Inflammatory macrophage (primary cell): ENCODE measurements around the gene STAT1.
A peak's percentile ranks its signal among the peaks of the same experiment; 100 is the strongest.

Source experiments
- DNase-seq, 2 donors: peaks; one replicate each; pipeline ENCODE4 v3.0.0-alpha.2; 2020 to 2022

The STAT1 gene

GRCh38 chr2:191030521-191031154 is 16.7 kb upstream of the STAT1 start:
- peak; percentile 40 to 45 for DNase-seq

- peak in 1 of 2 donors; percentile 27 for DNase-seq
Observed at GRCh38 chr2:191029280-191029950, 15.4 kb upstream of the STAT1 start.

GRCh38 chr2:191026377-191026776 is 12.4 kb upstream of the STAT1 start:
- no peak for DNase-seq

GRCh38 chr2:191025135-191025534 is 11.2 kb upstream of the STAT1 start:
- DNase-seq = peak in 1 of 2 donors; percentile 51

GRCh38 chr2:191023235-191023679 is 9.3 kb upstream of the STAT1 start:
- DNase-seq = no peak

GRCh38 chr2:191020742-191021381 is 6.9 kb upstream of the STAT1 start:
- DNase-seq = peak; percentile 94 to 96

GRCh38 chr2:191020221-191020741 is 6.3 kb upstream of the STAT1 start:
- peak; percentile 98 to 99 for DNase-seq

GRCh38 chr2:191019376-191019775 is 5.4 kb upstream of the STAT1 start:
- no peak for DNase-seq

GRCh38 chr2:191018643-191019119 is 4.7 kb upstream of the STAT1 start:
- no peak for DNase-seq

GRCh38 chr2:191018048-191018447 is 4.1 kb upstream of the STAT1 start:
- peak; percentile 23 to 29 for DNase-seq

GRCh38 chr2:191015831-191016230 is 1.9 kb upstream of the STAT1 start:
- no peak for DNase-seq

- no peak for DNase-seq
Observed at GRCh38 chr2:191015239-191015638, 1.3 kb upstream of the STAT1 start.

- DNase-seq = no peak
Observed at GRCh38 chr2:191014653-191015020, 666 bp upstream of the STAT1 start.

GRCh38 chr2:191013682-191013931 is 364 bp downstream of the STAT1 start:
- peak in 1 of 2 donors; percentile 5 for DNase-seq

- peak; percentile 60 to 75 for DNase-seq
Observed at GRCh38 chr2:191012845-191013681, 908 bp downstream of the STAT1 start.

GRCh38 chr2:191012346-191012745 is 1.6 kb downstream of the STAT1 start:
- DNase-seq = no peak

GRCh38 chr2:191010887-191011885 is 2.8 kb downstream of the STAT1 start:
- no peak for DNase-seq

- DNase-seq = no peak
Observed at GRCh38 chr2:191009541-191010374, 4.2 kb downstream of the STAT1 start.

GRCh38 chr2:191008286-191008685 is 5.7 kb downstream of the STAT1 start:
- no peak for DNase-seq

- no peak for DNase-seq
Observed at GRCh38 chr2:191006997-191007783, 6.8 kb downstream of the STAT1 start.
